Liver (tissue), 9 donors: ENCODE results near the gene GRID1. TPM values are rescaled to one million over a fixed set of nuclear protein-coding genes. Genes with fewer than 3 reads are reported as not detected.

ENCODE experiments used
- DNase-seq: peaks from one replicate; pipeline ENCODE4 v3.0.0-alpha.2; 2017; ENCODE audit warnings: low spot score
- H3K27ac ChIP-seq, 2 donors: one replicate each; pipeline ENCODE4 v1.7.0; 2013; ENCODE audit warnings: inconsistent platforms in 2 of 2, low read length in 2 of 2, control low read depth in 1 of 2, low read depth in 1 of 2, mild to moderate bottlenecking in 1 of 2
- H3K27me3 ChIP-seq, 4 donors: one replicate each; pipeline versions ENCODE4 v1.6.1 to v1.7.0; 2013; ENCODE audit warnings: low read length in 3 of 4, inconsistent platforms in 1 of 4, mild to moderate bottlenecking in 1 of 4, moderate library complexity in 1 of 4; ENCODE audit not compliant: control insufficient read depth in 4 of 4, insufficient read depth in 4 of 4
- H3K36me3 ChIP-seq, 4 donors: one replicate each; pipeline versions ENCODE4 v1.6.1 to v1.7.0; 2013; ENCODE audit warnings: low read length in 3 of 4, mild to moderate bottlenecking in 3 of 4, low read depth in 1 of 4, moderate library complexity in 1 of 4; ENCODE audit not compliant: control insufficient read depth in 4 of 4, insufficient read depth in 3 of 4
- H3K4me1 ChIP-seq, 4 donors: one replicate each; pipeline versions ENCODE4 v1.6.1 to v1.7.0; 2013; ENCODE audit warnings: low read length in 3 of 4, mild to moderate bottlenecking in 3 of 4, moderate library complexity in 1 of 4; ENCODE audit not compliant: control insufficient read depth in 4 of 4, insufficient read depth in 4 of 4
- H3K4me3 ChIP-seq, 3 donors: one replicate each; pipeline versions ENCODE4 v1.6.1 to v1.7.0; 2013; ENCODE audit warnings: low read length in 3 of 3, control low read depth in 1 of 3, low read depth in 1 of 3, mild to moderate bottlenecking in 1 of 3
- H3K9ac ChIP-seq, 2 donors: one replicate each; pipeline ENCODE4 v1.7.0; 2013; ENCODE audit warnings: low read length in 2 of 2, mild to moderate bottlenecking in 2 of 2, moderate library complexity in 2 of 2, control low read depth in 1 of 2, low read depth in 1 of 2
- H3K9me3 ChIP-seq, 4 donors: one replicate each; pipeline versions ENCODE4 v1.6.1 to v1.7.0; 2013; ENCODE audit warnings: low read length in 3 of 4; ENCODE audit not compliant: control insufficient read depth in 4 of 4
- CTCF ChIP-seq: fragments of 150-350 bp; IDR thresholded peaks from 2 replicates; pipeline ENCODE4 v1.5.1; 2017; ENCODE audit warnings: improper control_type of control experiment, low read depth, low read length; ENCODE audit not compliant: missing input control
- FOXA2 ChIP-seq: IDR thresholded peaks from 2 replicates; pipeline ENCODE4 v1.6.1; 2016; ENCODE audit warnings: antibody characterized with exemption
- GABPA ChIP-seq, 2 donors: IDR thresholded peaks in 1 of 2; conservative IDR thresholded peaks in 1 of 2; 2 replicates each; pipeline ENCODE4 v1.6.1; 2016; ENCODE audit warnings: antibody characterized with exemption in 2 of 2, mild to moderate bottlenecking in 1 of 2, moderate library complexity in 1 of 2
- HNF4G ChIP-seq: IDR thresholded peaks from 2 replicates; pipeline ENCODE4 v1.6.1; 2016; ENCODE audit warnings: antibody characterized with exemption
- MAX ChIP-seq: IDR thresholded peaks from 2 replicates; pipeline ENCODE4 v1.6.1; 2016; ENCODE audit warnings: antibody characterized with exemption
- NR2F2 ChIP-seq: IDR thresholded peaks from 2 replicates; pipeline ENCODE4 v1.6.1; 2016; ENCODE audit warnings: antibody characterized with exemption
- RAD21 ChIP-seq, 2 donors: IDR thresholded peaks; 2 replicates each; pipeline ENCODE4 v1.6.1; 2016; ENCODE audit warnings: antibody characterized with exemption in 2 of 2, mild to moderate bottlenecking in 2 of 2
- REST ChIP-seq: IDR thresholded peaks from 2 replicates; pipeline ENCODE4 v1.6.1; 2016; ENCODE audit warnings: antibody characterized with exemption, mild to moderate bottlenecking
- RXRA ChIP-seq, 2 donors: IDR thresholded peaks; 2 replicates each; pipeline ENCODE4 v1.6.1; 2017 to 2018; ENCODE audit warnings: antibody characterized with exemption in 2 of 2, mild to moderate bottlenecking in 1 of 2
- SP1 ChIP-seq: IDR thresholded peaks from 2 replicates; pipeline ENCODE4 v1.6.1; 2018; ENCODE audit warnings: antibody characterized with exemption, mild to moderate bottlenecking
- TAF1 ChIP-seq: conservative IDR thresholded peaks from 2 replicates; pipeline ENCODE4 v1.6.1; 2016; ENCODE audit warnings: antibody characterized with exemption, mild to moderate bottlenecking
- ZBTB33 ChIP-seq: IDR thresholded peaks from 2 replicates; pipeline ENCODE4 v1.6.1; 2016; ENCODE audit warnings: antibody characterized with exemption
- WGBS: extraction: QIAGEN DNeasy Blood & Tissue Kit; methylation state at CpG from one replicate; pipeline ENCODE4 v1.1.7; 2013; 5-methylcytosine and 5-hydroxymethylcytosine counted together
- polyA plus RNA-seq, 2 donors: library from polyadenylated mRNA; stranded (reverse) in 1 of 2; unstranded in 1 of 2; fragments of 200-250 nt in 1 of 2; fragments of >200 nt in 1 of 2; fragmentation: Nextera tagmentation in 1 of 2; extraction: Ambion mirVana in 1 of 2; gene quantifications; one replicate each; pipeline versions ENCODE4 v1.2.1 to v1.2.3, GENCODE V29; 2013 to 2015
- total RNA-seq, 2 donors: library from RNA; depleted of rRNA; stranded (reverse); fragments of >200 nt; gene quantifications; one replicate each; pipeline ENCODE4 v1.2.3, GENCODE V29; 2014
- donor health status: healthy.
- donor health status: healthy.
- donor health status: healthy.
- donor health status: healthy.
- donor health status: healthy.

Gene GRID1
- total and polyA plus RNA-seq, 4 donors, result 0.09 to 0.17 (median 0.14) TPM; not detected in 1

GRCh38 chr10:86191686-86192085 is 174.9 kb downstream of the GRID1 start:
- TF ChIP-seq SP1 (no peak), CTCF (no peak), HNF4G (no peak), MAX (no peak), RAD21 (IDR thresholded peaks at IDR 0.05) (no peak), TAF1 (no peak), NR2F2 (no peak), GABPA (IDR thresholded peaks at IDR 0.05 in 1 of 2, conservative IDR thresholded peaks at IDR 0.05 in 1 of 2) (no peak), RXRA (IDR thresholded peaks at IDR 0.05) (no peak), ZBTB33 (no peak)
- H3K4me1 ChIP-seq, result no peaks in the 10 kb centered on the region
- WGBS, result 82% methylated on average over 4 of the region's 4 CpGs
- no peaks in the 10 kb centered on the region for H3K9me3 ChIP-seq
- H3K4me3 ChIP-seq, result no peak overlapping the region
- H3K27ac ChIP-seq, result no peak overlapping the region
- H3K36me3 ChIP-seq, result no peaks in the 10 kb centered on the region
- H3K27me3 ChIP-seq, result no peaks in the 10 kb centered on the region
- no peak for DNase-seq
- H3K9ac ChIP-seq, result no peak overlapping the region

- Histone ChIP-seq H3K9me3 (no peaks in the 10 kb centered on the region), H3K36me3 (no peaks in the 10 kb centered on the region), H3K27me3 (no peaks in the 10 kb centered on the region), H3K27ac (no peak overlapping the region), H3K4me1 (no peaks in the 10 kb centered on the region), H3K9ac (no peak overlapping the region), H3K4me3 (no peak overlapping the region)
- 89% methylated on average over 2 of the region's 2 CpGs for WGBS
- TF ChIP-seq ZBTB33 (no peak), GABPA (IDR thresholded peaks at IDR 0.05 in 1 of 2, conservative IDR thresholded peaks at IDR 0.05 in 1 of 2) (no peak), FOXA2 (no peak), REST (no peak)
- DNase-seq, result no peak
Observed at GRCh38 chr10:86191166-86191565, 175.4 kb downstream of the GRID1 start.
